Measurements from ENCODE around the gene NCBP3.

Gene NCBP3

GRCh38 chr17:3885970-3886369, 39.9 kb upstream of the NCBP3 start:
- Mint-ChIP-seq H3K4me1 (peaks cover 33% of the 10 kb centered on the region), H3K4me3 (no peak overlapping the region), H3K36me3 (ENCODE audit: low read depth) (no peaks in the 10 kb centered on the region), H3K27me3 (ENCODE audit: low read depth) (peaks cover under 1% of the 10 kb centered on the region), H3K27ac (no peak overlapping the region), H3K9me3 (no peaks in the 10 kb centered on the region)
- no peak for TF ChIP-seq CTCF (IDR thresholded peaks at IDR 0.05; ENCODE audit: unreplicated experiment in 3 of 3)

GRCh38 chr17:3885271-3885670, 39.2 kb upstream of the NCBP3 start:
- Mint-ChIP-seq H3K36me3 (ENCODE audit: low read depth) (no peaks in the 10 kb centered on the region), H3K4me3 (no peak overlapping the region), H3K9me3 (no peaks in the 10 kb centered on the region), H3K27ac (no peak overlapping the region), H3K4me1 (peaks cover 30% of the 10 kb centered on the region), H3K27me3 (ENCODE audit: low read depth) (no peaks in the 10 kb centered on the region)
- no peak for TF ChIP-seq CTCF (IDR thresholded peaks at IDR 0.05; ENCODE audit: unreplicated experiment in 3 of 3)

DNA sequence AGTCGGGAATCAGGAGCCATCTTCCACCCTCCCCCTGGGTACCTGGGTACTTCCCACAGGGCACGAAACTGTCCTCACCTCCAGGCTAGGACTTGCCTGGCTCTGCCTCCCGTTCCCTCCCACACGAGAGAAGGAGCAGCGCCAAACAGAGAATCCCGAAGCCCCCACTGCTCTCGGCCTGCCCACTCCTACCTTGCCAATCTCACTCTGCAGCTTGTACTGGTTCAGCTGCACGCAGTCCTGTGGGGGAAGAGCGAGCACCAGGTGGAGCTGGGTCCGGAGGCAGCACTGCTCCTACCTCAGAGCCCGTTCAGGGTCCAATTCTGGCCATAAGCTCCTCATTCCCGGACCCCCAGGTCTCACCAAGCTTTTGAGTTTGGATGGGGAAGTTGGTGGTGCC, 38.1 kb upstream of the NCBP3 start:
- Mint-ChIP-seq H3K36me3 (ENCODE audit: low read depth) (no peaks in the 10 kb centered on the region), H3K9me3 (no peaks in the 10 kb centered on the region), H3K27me3 (ENCODE audit: low read depth) (no peaks in the 10 kb centered on the region), H3K4me1 (peaks cover 36% of the 10 kb centered on the region), H3K27ac (no peak overlapping the region), H3K4me3 (no peak overlapping the region)
- no peak for TF ChIP-seq CTCF (IDR thresholded peaks at IDR 0.05; ENCODE audit: unreplicated experiment in 3 of 3)

- Mint-ChIP-seq H3K9me3 (no peaks in the 10 kb centered on the region), H3K36me3 (ENCODE audit: low read depth) (no peaks in the 10 kb centered on the region), H3K27me3 (ENCODE audit: low read depth) (peaks cover 7% of the 10 kb centered on the region), H3K27ac (no peak overlapping the region), H3K4me1 (peaks cover 32% of the 10 kb centered on the region), H3K4me3 (no peak overlapping the region)
- TF ChIP-seq CTCF (IDR thresholded peaks at IDR 0.05; ENCODE audit: unreplicated experiment in 3 of 3): no peak
Measured at GRCh38 chr17:3882276-3882675, 36.2 kb upstream of the NCBP3 start.

- no peak overlapping the region for H3K4me3 Mint-ChIP-seq
- H3K9me3 Mint-ChIP-seq: no peaks in the 10 kb centered on the region
- no peak overlapping the region for H3K27ac Mint-ChIP-seq
- peaks cover 32% of the 10 kb centered on the region for H3K4me1 Mint-ChIP-seq
- TF ChIP-seq CTCF (IDR thresholded peaks at IDR 0.05; ENCODE audit: unreplicated experiment in 3 of 3): no peak
- H3K36me3 Mint-ChIP-seq (ENCODE audit: low read depth): no peaks in the 10 kb centered on the region
- H3K27me3 Mint-ChIP-seq (ENCODE audit: low read depth): peaks cover 7% of the 10 kb centered on the region
Measured at GRCh38 chr17:3880983-3881382, 34.9 kb upstream of the NCBP3 start.

DNA sequence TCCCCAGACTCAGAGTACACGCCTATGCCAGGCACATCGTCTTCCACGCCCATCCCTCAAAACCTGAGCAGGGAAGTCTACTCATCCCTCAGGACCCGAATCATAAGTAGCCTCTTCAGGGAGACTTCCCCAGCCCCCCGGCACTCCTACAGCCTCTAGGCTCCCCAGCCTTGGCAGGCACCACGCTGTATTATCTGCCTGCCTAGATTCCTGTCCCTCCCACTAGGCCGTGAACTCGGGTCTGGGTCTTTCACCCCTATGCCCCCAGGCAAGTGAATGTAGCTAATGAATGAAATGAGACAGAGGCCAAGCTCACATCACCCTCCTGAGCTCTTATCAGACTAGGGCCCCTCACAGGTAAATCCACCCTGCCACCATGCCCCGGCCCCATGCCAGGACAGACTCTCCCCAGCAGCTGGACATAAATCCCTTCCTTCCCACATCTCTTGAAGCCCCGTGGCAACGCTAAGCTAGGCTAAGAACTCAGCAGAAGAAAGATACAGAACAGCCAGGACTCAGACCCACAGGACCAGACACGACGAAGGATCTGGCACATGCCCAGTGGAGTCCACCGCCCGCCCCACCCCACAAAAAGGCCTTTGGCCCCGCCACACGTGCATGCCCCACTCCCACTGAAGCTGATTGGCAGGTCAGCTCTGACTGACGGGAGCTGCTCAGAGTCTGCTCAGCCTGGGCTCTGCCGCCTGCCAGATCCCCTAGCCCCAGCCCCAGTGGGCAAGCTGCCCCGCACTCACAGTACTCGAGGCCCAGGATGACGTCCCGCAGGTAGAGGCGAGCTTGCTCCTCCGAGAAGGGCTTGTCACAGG, 33.8 kb upstream of the NCBP3 start:
- no peak for TF ChIP-seq CTCF (IDR thresholded peaks at IDR 0.05; ENCODE audit: unreplicated experiment in 3 of 3)
- H3K27me3 Mint-ChIP-seq (ENCODE audit: low read depth): peaks cover 10% of the 10 kb centered on the region
- no peaks in the 10 kb centered on the region for H3K9me3 Mint-ChIP-seq
- peak overlapping the region in 1 of 3 experiments; percentile 12 for H3K4me3 Mint-ChIP-seq
- peaks cover 32% of the 10 kb centered on the region for H3K4me1 Mint-ChIP-seq
- peaks cover 6% of the 10 kb centered on the region for H3K36me3 Mint-ChIP-seq (ENCODE audit: low read depth)
- peak overlapping the region; percentile 23 to 66 (median 45) for H3K27ac Mint-ChIP-seq
